Fibroblast of lung (primary cell): Measurements from ENCODE around the gene PKP3.

Source experiments
- EZH2 ChIP-seq: IDR thresholded peaks from 2 replicates; pipeline ENCODE4 v1.5.1; 2012; ENCODE audit warnings: low read length, control low read depth, mild to moderate bottlenecking; ENCODE audit errors: missing control alignments
- TF ChIP-seq, protein P1 (sequence below), 2 donors: IDR thresholded peaks in 1 of 2; conservative IDR thresholded peaks in 1 of 2; 1 replicate in 1 of 2; 2 replicates in 1 of 2; pipeline ENCODE4 v1.5.1; 2011 to 2012; ENCODE audit warnings: low read length in 2 of 2, control low read depth in 1 of 2, inconsistent platforms in 1 of 2, low read depth in 1 of 2, mild to moderate bottlenecking in 1 of 2

GRCh38 chr11:443542-444199 lies 49.7 kb downstream of the PKP3 start:
- TF ChIP-seq, protein P1, sequence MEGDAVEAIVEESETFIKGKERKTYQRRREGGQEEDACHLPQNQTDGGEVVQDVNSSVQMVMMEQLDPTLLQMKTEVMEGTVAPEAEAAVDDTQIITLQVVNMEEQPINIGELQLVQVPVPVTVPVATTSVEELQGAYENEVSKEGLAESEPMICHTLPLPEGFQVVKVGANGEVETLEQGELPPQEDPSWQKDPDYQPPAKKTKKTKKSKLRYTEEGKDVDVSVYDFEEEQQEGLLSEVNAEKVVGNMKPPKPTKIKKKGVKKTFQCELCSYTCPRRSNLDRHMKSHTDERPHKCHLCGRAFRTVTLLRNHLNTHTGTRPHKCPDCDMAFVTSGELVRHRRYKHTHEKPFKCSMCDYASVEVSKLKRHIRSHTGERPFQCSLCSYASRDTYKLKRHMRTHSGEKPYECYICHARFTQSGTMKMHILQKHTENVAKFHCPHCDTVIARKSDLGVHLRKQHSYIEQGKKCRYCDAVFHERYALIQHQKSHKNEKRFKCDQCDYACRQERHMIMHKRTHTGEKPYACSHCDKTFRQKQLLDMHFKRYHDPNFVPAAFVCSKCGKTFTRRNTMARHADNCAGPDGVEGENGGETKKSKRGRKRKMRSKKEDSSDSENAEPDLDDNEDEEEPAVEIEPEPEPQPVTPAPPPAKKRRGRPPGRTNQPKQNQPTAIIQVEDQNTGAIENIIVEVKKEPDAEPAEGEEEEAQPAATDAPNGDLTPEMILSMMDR (conservative IDR thresholded peaks at IDR 0.05 in 1 of 2, IDR thresholded peaks at IDR 0.05 in 1 of 2; ENCODE audit: low read depth in 1 of 2, low read length in 2 of 2) = no peak
- TF ChIP-seq EZH2 = no peak
